ENCODE data around the gene MRPS23. TPM values are rescaled to one million over a fixed set of nuclear protein-coding genes. Genes with fewer than 3 reads are reported as not detected.

MRPS23 gene
- total and polyA plus RNA-seq, 7 donors = 9.5 to 43.9 (median 15.1) TPM

GRCh38 chr17:57830880-57831279 is 19.0 kb downstream of the MRPS23 start:
- H3K27ac ChIP-seq = no peak overlapping the region
- H3K36me3 ChIP-seq = no peaks in the 10 kb centered on the region
- H3K9me3 ChIP-seq = no peaks in the 10 kb centered on the region
- WGBS, 2 donors = 84 to 89% methylated on average over 7 of the region's 7 CpGs
- peaks cover 0 to 22% (median 18%) of the 10 kb centered on the region in 4 donors for H3K4me1 ChIP-seq
- no peak overlapping the region for H3K4me3 ChIP-seq
- DNase-seq = peak; percentile 40
- TF ChIP-seq CTCF (IDR thresholded peaks at IDR 0.05) (no peak), EP300 (IDR thresholded peaks at IDR 0.05) (no peak), POLR2AphosphoS5 (IDR thresholded peaks at IDR 0.05) (no peak), POLR2A (IDR thresholded peaks at IDR 0.05) (no peak)
- intact Hi-C loops (cut with DNase I) = loop anchor here (5.0 kb wide), 5 partner anchors 159 to 699 kb away; partner anchors contain the start of gene MSI2
- H3K27me3 ChIP-seq = no peaks in the 10 kb centered on the region

- 84% methylated on average over 15 of the region's 15 CpGs for WGBS, 2 donors
- Histone ChIP-seq H3K4me1 (no peaks in the 10 kb centered on the region), H3K27me3 (no peaks in the 10 kb centered on the region), H3K27ac (no peak overlapping the region), H3K9me3 (no peaks in the 10 kb centered on the region), H3K4me3 (no peak overlapping the region), H3K36me3 (no peaks in the 10 kb centered on the region)
- intact Hi-C loops (cut with DNase I) = no loop called here
- no peak for DNase-seq
- no peak for TF ChIP-seq POLR2AphosphoS5 (IDR thresholded peaks at IDR 0.05)
- no peak for TF ChIP-seq CTCF (IDR thresholded peaks at IDR 0.05)
- TF ChIP-seq POLR2A (IDR thresholded peaks at IDR 0.05) = no peak
- no peak for TF ChIP-seq EP300 (IDR thresholded peaks at IDR 0.05)
Measured at GRCh38 chr17:57823469-57824401, 26.1 kb downstream of the MRPS23 start.

DNA sequence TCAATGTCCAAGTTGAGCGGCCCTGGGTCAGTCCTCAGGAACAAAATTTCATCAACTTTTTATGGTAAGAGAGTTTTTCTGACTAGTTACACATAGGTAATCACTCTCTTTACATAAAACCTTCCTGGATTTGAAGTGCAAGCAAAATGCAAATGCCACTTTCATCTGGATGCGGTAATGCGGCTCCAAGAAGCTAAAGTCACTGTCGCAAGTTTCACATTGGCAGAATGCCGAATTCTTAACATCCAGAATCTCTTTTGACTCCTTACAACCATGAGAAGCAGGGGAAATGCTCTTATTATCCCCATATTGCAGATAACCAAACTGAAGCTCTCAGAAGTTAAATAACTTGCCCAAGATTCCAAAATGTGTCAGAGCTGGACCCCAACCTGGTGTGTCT is 30.0 kb downstream of the MRPS23 start:
- Histone ChIP-seq H3K4me1 (no peaks in the 10 kb centered on the region), H3K4me3 (no peak overlapping the region), H3K36me3 (no peaks in the 10 kb centered on the region), H3K9me3 (no peaks in the 10 kb centered on the region), H3K27ac (no peak overlapping the region), H3K27me3 (no peaks in the 10 kb centered on the region)
- intact Hi-C loops (cut with DNase I) = no loop called here
- TF ChIP-seq POLR2A (IDR thresholded peaks at IDR 0.05) (no peak), CTCF (IDR thresholded peaks at IDR 0.05) (no peak), POLR2AphosphoS5 (IDR thresholded peaks at IDR 0.05) (no peak), EP300 (IDR thresholded peaks at IDR 0.05) (no peak)
- 90 to 93% methylated on average over 5 of the region's 5 CpGs for WGBS, 2 donors
- DNase-seq = no peak

DNA sequence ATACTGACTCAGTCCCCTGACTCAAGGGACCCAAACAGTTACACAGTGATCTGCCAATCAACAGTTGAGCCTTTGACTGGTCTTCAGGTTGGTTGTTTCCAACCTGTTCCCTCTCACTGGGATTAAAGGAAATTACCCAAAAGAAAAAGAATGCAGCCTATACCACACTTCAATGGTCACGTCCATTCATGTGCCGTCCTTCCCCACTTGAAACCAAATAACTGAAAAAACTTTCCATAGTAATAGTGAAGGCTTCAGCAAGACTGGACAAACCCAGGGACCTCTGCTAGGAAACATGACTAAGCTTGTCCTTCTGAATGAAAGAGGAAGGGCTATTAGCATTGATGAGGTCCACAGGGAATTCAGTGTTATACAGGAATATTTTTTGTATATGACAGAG is 30.6 kb downstream of the MRPS23 start:
- WGBS, 2 donors = 85 to 89% methylated on average over 2 of the region's 2 CpGs
- TF ChIP-seq POLR2A (IDR thresholded peaks at IDR 0.05) (no peak), CTCF (IDR thresholded peaks at IDR 0.05) (no peak), EP300 (IDR thresholded peaks at IDR 0.05) (no peak), POLR2AphosphoS5 (IDR thresholded peaks at IDR 0.05) (no peak)
- H3K27ac ChIP-seq = no peak overlapping the region
- intact Hi-C loops (cut with DNase I) = no loop called here
- H3K27me3 ChIP-seq = no peaks in the 10 kb centered on the region
- no peaks in the 10 kb centered on the region for H3K4me1 ChIP-seq
- H3K36me3 ChIP-seq = no peaks in the 10 kb centered on the region
- no peak overlapping the region for H3K4me3 ChIP-seq
- DNase-seq = no peak
- no peaks in the 10 kb centered on the region for H3K9me3 ChIP-seq
